NCI-H2227 (cell line): ENCODE data around the gene MDH1B.

ENCODE experiments used
- DNase-seq: peaks from one replicate; lab custom pipeline; 2025; ENCODE audit not compliant: unreplicated experiment; lab: John Stamatoyannopoulos, UW

The MDH1B gene

DNA sequence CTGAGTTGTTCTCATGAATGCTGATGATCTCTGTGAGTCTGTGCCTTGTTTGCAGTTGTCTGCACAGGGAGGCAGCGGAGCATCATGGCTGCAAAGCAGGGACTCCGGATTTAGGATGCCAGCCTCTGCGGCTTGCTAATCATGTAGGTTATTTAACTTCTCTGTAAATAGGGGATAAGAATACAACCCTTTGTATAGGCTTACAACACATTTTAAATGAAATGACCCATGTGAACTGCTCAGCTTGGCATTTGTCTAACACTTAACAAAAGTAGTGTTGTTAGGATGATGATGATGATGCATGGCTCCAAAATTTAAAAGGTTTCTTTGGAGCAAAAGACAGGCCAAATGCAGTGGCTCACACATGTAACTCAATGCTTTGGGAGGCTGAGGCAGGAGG, 66.3 kb downstream of the MDH1B start:
- DNase-seq: no peak

DNA sequence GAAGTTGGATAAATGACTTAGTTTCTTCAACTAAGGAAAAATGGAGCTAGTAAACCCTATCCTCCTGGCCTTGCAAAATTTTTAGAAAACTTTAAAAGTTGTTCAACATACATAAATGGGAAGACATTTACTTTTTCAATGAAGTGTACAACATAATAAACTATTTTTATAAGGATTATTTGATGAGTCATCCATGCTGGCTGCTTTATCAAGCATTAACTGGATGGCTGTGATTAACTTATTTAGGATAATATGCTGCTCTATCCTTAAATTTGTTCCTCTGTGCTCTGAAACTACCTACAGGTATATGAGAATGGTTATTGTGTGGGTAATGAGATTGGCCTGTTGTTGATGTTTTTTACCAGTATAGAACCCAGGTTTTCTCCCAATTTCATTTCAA, 68.2 kb downstream of the MDH1B start:
- no peak for DNase-seq

DNA sequence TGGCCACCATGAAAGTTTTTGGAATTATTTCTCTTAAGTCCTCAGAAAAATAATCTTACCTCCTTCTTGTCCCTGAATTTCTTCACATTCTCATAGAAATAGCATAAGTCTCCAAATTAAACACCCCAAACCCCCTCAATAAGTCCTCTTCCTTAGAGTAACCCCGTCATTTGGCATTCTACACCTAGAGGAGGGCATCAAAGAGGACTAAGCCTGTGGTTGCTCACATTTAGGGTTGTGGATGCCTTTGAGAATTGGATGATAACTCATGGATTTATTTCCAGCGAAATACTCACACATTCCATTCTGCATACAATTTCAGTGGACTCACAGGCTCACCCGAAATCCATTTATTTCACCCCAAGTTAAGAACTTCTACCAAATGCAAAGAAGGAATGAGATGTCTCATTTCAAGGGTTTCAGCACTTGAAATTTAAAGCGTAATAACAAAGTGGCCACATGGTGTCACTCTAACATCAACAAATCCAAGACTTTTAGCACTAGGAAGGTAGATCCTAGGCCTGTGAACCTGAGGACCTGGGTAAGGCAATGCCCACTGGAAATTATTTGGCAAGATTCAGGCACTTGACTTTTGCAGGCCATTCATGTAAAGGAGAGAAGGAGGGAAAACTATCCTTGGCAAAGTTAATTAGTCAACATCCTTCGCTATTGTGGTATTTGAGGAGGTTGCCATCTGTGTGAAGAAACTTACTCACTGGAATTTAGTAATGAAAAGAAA, 71.6 kb downstream of the MDH1B start:
- peak; percentile 87 for DNase-seq

DNA sequence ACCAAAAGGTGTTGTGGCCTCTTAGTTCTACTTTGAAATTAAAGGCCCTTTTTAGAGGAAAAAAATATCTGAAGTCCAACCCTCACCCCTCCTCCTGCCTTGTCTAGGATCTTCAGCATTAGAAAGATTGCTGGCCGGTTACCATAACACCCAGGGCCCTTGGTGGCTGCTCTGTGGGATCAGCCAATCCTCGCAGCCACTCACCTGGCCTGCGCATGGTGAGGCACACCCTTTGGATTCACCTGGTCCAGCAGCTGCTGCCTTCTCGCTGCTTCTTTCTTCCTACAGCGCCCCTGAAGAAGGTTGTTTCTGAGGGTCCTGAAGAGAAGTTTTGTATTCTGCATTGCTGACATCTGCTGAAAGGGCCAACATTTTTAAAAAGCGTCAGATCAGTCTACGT, 72.2 kb downstream of the MDH1B start:
- DNase-seq: no peak

DNA sequence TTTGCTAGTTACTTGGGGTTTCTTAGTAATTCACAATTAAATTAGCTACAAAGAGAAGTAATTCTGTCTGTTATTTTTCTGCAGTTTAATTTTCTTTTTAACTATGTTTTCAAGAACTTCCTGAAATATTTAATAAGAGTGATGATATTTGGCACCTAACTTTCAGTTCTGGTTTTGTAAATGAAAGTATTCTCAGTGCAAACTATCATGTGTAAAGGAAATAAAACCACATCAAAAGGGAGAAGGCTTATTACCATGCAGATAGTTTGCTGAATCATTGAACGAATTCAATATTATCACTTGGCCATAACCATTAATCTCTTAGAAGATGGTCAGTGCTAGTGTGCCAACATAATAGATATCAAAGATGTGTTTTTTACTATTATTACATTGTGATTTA, 76.1 kb downstream of the MDH1B start:
- DNase-seq: no peak

DNA sequence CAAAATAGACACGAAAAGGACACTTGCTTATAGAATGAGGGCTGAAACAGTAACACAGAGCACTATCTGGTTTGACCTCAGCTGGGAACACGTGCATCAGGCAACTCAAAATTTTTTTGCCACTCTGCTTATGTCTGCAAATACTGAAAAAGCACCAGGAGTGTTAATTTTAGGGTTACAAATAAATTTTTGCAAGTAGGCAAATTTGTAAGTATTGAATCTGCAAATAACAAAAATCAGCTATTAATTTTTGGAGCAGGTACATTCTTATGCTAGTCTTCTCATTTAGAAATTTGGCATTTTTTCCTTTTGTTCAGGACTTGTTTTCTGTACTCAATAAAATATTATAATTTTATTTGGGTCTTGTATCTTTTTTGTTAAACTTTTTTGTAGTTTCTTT, 76.7 kb downstream of the MDH1B start:
- DNase-seq: no peak
